Measurements from ENCODE around the gene IGFBP2. TPM values are rescaled to one million over a fixed set of nuclear protein-coding genes. Genes with fewer than 3 reads are reported as not detected.

The IGFBP2 gene
- total and polyA plus RNA-seq, 7 donors = 8.2 to 33.2 (median 12.8) TPM

- ATAC-seq = peak; percentile 33 to 60 (median 54)
- peak; percentile 71 to 86 for DNase-seq
- TF ChIP-seq CTCF (IDR thresholded peaks at IDR 0.05) = no peak
- Histone ChIP-seq H3K4me3 (peak overlapping the region; percentile 80), H3K27me3 (ENCODE audit: insufficient read depth in 3 of 3, low read length in 2 of 3) (no peaks in the 10 kb centered on the region), H3K27ac (peak overlapping the region; percentile 85), H3K4me1 (peaks cover 52% of the 10 kb centered on the region), H3K9me3 (no peaks in the 10 kb centered on the region), H3K36me3 (ENCODE audit: insufficient read depth in 1 of 2, low read depth in 1 of 2) (peaks cover 0 to 11% of the 10 kb centered on the region in 2 donors)
- intact Hi-C loops (cut with DNase I) = loop anchor here in 1 of 2 donors (1.0 to 10.0 kb wide), 3 partner anchors 110 to 551 kb away; no protein-coding TSS in a partner anchor
- 0 to 1% (median 1%) methylated on average over 51 to 59 of the region's 59 CpGs for WGBS, 3 donors
These were observed 61.0 kb downstream of the IGFBP2 start for GRCh38 chr2:216694082-216694825.

GRCh38 chr2:216694826-216695217, 61.6 kb downstream of the IGFBP2 start:
- H3K27me3 ChIP-seq (ENCODE audit: insufficient read depth in 3 of 3, low read length in 2 of 3) = no peaks in the 10 kb centered on the region
- no peak for TF ChIP-seq CTCF (IDR thresholded peaks at IDR 0.05)
- intact Hi-C loops (cut with DNase I) = loop anchor here (1.0 to 10.0 kb wide), 6 partner anchors 109 to 1017 kb away; no protein-coding TSS in a partner anchor

GRCh38 chr2:216695401-216695821, 62.2 kb downstream of the IGFBP2 start, which contains the start of gene IGFBP5:
Gene IGFBP5 (minus strand): TSS chr2:216695549. CDS start chr2:216694775, 774 bp downstream.
- Histone ChIP-seq H3K27me3 (ENCODE audit: insufficient read depth in 3 of 3, low read length in 2 of 3) (no peaks in the 10 kb centered on the region), H3K9me3 (no peaks in the 10 kb centered on the region), H3K27ac (peak within 1 kb of the TSS; percentile 85), H3K4me3 (peak within 1 kb of the TSS; percentile 80), H3K4me1 (peaks cover 52% of the 10 kb centered on the region), H3K36me3 (ENCODE audit: insufficient read depth in 1 of 2, low read depth in 1 of 2) (no peaks in the 10 kb centered on the region)
- TF ChIP-seq CTCF (IDR thresholded peaks at IDR 0.05) = no peak
- intact Hi-C loops (cut with DNase I) = loop anchor here (2.0 to 10.0 kb wide), 5 partner anchors 192 to 1017 kb away; no protein-coding TSS in a partner anchor
- peak; percentile 89 to 97 for DNase-seq
- 4 to 13% (median 7%) methylated on average over 15 to 16 of the region's 16 CpGs for WGBS, 3 donors
- peak; percentile 50 to 73 (median 59) for ATAC-seq

More at GRCh38 chr2:216694826-216695217, 61.6 kb downstream of the IGFBP2 start:
- Histone ChIP-seq H3K4me1 (peaks cover 52% of the 10 kb centered on the region), H3K27ac (peak overlapping the region; percentile 85), H3K36me3 (ENCODE audit: insufficient read depth in 1 of 2, low read depth in 1 of 2) (peaks cover 0 to 6% of the 10 kb centered on the region in 2 donors), H3K4me3 (peak overlapping the region; percentile 80), H3K9me3 (no peaks in the 10 kb centered on the region)
- peak in 3 of 4 donors; percentile 12 to 15 (median 15) for ATAC-seq
- no peak for DNase-seq
- WGBS, 3 donors = 3 to 4% (median 3%) methylated on average over 10 of the region's 10 CpGs

GRCh38 chr2:216696321-216696720, 63.1 kb downstream of the IGFBP2 start:
- intact Hi-C loops (cut with DNase I) = loop anchor here (2.0 to 10.0 kb wide), 6 partner anchors 191 to 1016 kb away; no protein-coding TSS in a partner anchor
- H3K27ac ChIP-seq = peak overlapping the region; percentile 85
- no peak overlapping the region for H3K4me3 ChIP-seq
- H3K4me1 ChIP-seq = peaks cover 54% of the 10 kb centered on the region
- H3K27me3 ChIP-seq (ENCODE audit: insufficient read depth in 3 of 3, low read length in 2 of 3) = no peaks in the 10 kb centered on the region
- H3K9me3 ChIP-seq = no peaks in the 10 kb centered on the region
- H3K36me3 ChIP-seq (ENCODE audit: insufficient read depth in 1 of 2, low read depth in 1 of 2) = no peaks in the 10 kb centered on the region
- no peak for TF ChIP-seq CTCF (IDR thresholded peaks at IDR 0.05)
- ATAC-seq (no peak), DNase-seq (no peak)
- WGBS, 3 donors = 31 to 68% (median 59%) methylated on average over 1 of the region's 1 CpG

All from psoas muscle (tissue), 8 donors.